NT2/D1 (cell line): Measurements from ENCODE around the gene RBM4.

Experiments used
- YY1 ChIP-seq: IDR thresholded peaks from 2 replicates; pipeline ENCODE4 v1.6.1; 2011; ENCODE audit not compliant: insufficient read length, insufficient read depth
- ZNF274 ChIP-seq: IDR thresholded peaks from 2 replicates; pipeline ENCODE4 v1.6.1; 2011; ENCODE audit warnings: mild to moderate bottlenecking, low read depth, low read length

DNA sequence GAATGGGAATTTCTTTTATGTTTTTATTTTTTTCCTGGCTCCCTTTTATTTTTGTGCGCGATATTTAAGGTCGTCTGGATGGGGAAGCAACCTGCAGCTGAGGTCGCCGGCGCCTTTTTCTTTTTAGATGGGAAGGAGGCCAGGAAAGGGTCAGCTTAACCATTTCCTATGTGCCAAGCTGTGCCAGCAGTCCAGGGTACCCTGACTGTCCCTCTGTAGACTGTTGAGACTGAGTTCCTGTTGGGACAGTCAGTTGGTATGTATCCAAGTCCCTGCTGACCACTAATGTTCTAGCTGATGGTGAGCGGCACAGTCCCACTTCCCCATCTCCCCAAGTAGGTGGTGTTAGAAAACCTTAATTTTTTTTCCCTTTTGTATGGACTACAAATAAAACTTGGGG, 11.6 kb upstream of the RBM4 start:
- TF ChIP-seq YY1 (no peak), ZNF274 (no peak)
